Measurements from ENCODE around the gene STMN1.

- TF ChIP-seq, protein P1, sequence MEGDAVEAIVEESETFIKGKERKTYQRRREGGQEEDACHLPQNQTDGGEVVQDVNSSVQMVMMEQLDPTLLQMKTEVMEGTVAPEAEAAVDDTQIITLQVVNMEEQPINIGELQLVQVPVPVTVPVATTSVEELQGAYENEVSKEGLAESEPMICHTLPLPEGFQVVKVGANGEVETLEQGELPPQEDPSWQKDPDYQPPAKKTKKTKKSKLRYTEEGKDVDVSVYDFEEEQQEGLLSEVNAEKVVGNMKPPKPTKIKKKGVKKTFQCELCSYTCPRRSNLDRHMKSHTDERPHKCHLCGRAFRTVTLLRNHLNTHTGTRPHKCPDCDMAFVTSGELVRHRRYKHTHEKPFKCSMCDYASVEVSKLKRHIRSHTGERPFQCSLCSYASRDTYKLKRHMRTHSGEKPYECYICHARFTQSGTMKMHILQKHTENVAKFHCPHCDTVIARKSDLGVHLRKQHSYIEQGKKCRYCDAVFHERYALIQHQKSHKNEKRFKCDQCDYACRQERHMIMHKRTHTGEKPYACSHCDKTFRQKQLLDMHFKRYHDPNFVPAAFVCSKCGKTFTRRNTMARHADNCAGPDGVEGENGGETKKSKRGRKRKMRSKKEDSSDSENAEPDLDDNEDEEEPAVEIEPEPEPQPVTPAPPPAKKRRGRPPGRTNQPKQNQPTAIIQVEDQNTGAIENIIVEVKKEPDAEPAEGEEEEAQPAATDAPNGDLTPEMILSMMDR (conservative IDR thresholded peaks at IDR 0.05): no peak
- TF ChIP-seq EZH2 (IDR thresholded peaks at IDR 0.05; ENCODE audit: low read depth): no peak
Measured at GRCh38 chr1:25933479-25934365, 27.5 kb upstream of the STMN1 start.
